ENCODE data around the gene CTDSPL2.

The CTDSPL2 gene

DNA sequence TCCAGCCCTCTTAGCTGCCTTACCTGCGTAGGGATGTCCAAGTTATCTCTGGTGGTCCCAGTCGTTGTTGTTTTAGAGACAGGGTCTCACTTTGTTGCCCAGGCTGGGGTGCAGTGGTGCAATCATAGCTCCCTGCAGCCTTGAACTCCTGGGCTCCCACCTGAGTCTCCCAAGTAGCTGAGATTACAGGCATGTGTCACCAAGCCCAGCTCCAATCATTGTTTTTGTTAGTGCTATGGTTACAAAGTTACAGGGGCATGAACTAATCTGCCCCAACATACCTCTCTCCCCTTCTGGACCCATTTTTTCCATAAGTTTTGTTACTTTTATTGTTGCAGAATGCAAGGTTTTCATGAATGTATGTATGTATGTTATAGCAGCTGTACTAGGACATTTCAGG lies 54.7 kb downstream of the CTDSPL2 start:
- FAIRE-seq: no peak
- TF ChIP-seq, protein P1, sequence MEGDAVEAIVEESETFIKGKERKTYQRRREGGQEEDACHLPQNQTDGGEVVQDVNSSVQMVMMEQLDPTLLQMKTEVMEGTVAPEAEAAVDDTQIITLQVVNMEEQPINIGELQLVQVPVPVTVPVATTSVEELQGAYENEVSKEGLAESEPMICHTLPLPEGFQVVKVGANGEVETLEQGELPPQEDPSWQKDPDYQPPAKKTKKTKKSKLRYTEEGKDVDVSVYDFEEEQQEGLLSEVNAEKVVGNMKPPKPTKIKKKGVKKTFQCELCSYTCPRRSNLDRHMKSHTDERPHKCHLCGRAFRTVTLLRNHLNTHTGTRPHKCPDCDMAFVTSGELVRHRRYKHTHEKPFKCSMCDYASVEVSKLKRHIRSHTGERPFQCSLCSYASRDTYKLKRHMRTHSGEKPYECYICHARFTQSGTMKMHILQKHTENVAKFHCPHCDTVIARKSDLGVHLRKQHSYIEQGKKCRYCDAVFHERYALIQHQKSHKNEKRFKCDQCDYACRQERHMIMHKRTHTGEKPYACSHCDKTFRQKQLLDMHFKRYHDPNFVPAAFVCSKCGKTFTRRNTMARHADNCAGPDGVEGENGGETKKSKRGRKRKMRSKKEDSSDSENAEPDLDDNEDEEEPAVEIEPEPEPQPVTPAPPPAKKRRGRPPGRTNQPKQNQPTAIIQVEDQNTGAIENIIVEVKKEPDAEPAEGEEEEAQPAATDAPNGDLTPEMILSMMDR (IDR thresholded peaks at IDR 0.05; ENCODE audit: insufficient read depth, missing control alignments): no peak
- DNase-seq (ENCODE audit: insufficient read length, low spot score): no peak

DNA sequence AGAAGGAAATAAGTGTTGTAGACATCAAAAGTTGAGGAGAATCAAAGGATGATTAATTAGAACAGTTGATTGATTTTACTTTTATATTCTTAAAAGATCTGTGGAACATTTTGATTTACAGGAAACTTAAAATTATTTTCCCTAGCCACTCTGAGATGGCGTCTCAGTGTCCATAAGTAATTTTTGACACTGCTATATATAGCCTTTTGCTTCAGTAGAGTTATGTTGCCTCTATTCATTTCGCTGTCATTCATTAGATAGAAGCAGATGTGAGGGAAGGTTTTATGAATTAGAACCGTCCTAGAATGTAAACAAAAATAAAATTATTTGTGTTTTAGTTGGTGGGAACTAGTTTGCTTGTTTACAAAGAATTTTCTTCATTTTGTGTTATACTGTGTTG lies 58.5 kb downstream of the CTDSPL2 start:
- FAIRE-seq (no peak), DNase-seq (ENCODE audit: insufficient read length, low spot score) (no peak)
- TF ChIP-seq, protein P1 (IDR thresholded peaks at IDR 0.05; ENCODE audit: insufficient read depth, missing control alignments): no peak

DNA sequence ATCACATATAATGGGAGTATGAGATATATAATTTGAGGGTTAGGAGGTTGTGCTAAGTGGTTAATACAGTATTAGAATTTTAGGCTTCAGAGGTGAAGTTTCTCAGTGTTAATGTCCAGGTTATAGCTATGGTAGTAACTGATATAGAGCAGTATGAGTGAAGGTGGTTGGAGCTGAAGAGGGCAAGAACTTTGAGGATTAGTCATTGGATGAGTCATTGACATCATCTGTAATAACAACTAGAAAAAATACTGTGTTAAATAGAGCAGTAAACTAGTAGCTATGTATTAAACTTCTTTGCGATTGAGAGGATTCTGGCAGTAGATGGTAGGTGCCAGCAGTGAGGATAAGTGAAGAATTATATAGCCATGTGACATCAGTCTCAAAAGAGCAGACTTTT lies 62.0 kb downstream of the CTDSPL2 start:
- TF ChIP-seq, protein P1 (IDR thresholded peaks at IDR 0.05; ENCODE audit: insufficient read depth, missing control alignments): no peak
- FAIRE-seq: no peak
- DNase-seq (ENCODE audit: insufficient read length, low spot score): no peak

DNA sequence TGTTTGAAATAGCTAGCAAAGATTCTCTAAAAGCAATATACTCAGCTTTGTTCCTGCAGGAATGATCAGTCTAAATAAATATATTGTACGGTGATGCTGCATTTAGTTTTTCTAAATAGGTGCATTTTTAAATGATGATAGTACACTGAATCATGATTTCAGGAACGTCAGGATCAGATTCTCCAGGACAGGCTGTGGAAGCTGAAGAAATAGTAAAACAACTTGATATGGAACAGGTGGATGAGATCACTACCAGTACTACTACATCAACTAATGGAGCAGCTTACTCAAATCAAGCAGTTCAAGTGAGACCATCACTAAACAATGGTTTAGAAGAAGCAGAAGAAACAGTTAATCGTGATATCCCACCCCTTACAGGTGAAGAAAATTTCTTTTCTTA lies 63.2 kb downstream of the CTDSPL2 start:
- FAIRE-seq (no peak), DNase-seq (ENCODE audit: insufficient read length, low spot score) (no peak)
- TF ChIP-seq, protein P1 (IDR thresholded peaks at IDR 0.05; ENCODE audit: insufficient read depth, missing control alignments): no peak

DNA sequence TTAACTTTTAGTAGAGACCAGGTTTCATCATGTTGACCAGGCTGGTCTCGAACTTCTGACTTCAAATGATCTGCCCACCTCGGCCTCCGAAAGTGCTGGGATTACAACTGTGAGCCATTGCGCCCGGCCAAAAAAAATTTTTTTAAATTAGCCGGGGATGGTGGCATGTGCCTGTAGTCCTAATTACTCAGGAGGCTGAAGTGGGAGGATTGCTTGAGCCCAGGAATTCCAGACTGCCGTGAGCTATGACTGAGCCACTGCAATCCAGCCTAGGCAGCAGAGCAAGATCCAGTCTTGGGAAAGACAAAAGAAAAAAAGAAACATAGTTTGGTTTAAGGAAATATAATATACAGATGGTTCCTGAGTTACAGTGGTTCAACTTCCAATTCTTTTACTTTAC lies 64.6 kb downstream of the CTDSPL2 start:
- DNase-seq (ENCODE audit: insufficient read length, low spot score) (no peak), FAIRE-seq (no peak)

DNA sequence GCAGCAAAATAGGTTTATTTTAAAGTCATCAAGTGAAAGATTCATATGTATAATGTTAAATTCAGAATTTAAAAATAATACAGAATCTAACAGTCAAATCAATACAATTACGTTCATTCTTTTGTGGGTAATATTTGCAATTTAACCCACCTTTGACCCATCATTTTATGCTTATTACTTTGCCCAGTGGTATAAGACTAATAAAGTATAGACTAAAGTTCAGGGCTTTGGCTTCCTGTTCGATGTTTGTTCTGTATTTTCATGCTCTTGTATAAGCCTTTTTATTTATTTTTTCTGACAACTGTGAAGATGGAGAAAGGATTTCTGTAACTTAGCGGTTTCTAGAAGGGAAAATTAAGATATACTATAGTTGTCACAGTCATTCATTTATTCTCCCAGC lies 65.2 kb downstream of the CTDSPL2 start:
- TF ChIP-seq, protein P1 (IDR thresholded peaks at IDR 0.05; ENCODE audit: insufficient read depth, missing control alignments): no peak
- DNase-seq (ENCODE audit: insufficient read length, low spot score) (no peak), FAIRE-seq (no peak)

More for the DNA sequence above, 64.6 kb downstream of the CTDSPL2 start:
- TF ChIP-seq, protein P1 (IDR thresholded peaks at IDR 0.05; ENCODE audit: insufficient read depth, missing control alignments): no peak

DNA sequence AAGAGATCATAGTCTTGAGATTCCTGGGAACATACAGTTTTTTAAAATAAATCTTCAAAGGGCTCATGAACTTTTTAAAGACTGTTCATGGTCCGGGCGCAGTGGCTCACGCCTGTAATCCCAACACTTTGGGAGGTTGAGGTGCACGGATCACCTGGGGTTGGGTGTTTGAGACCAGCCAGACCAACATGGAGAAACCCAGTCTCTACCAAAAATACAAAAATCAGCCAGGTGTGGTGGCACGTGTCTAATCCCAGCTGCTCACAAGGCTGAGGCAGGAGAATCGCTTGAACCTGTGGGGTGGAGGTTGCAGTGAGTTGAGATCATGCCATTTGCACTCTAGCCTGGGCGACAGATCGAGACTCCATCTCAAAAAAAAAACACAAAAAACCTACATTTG lies 68.1 kb downstream of the CTDSPL2 start:
- no peak for DNase-seq (ENCODE audit: insufficient read length, low spot score)
- TF ChIP-seq, protein P1 (IDR thresholded peaks at IDR 0.05; ENCODE audit: insufficient read depth, missing control alignments): no peak
- FAIRE-seq: no peak

All from D721Med (cell line).